Measurements from ENCODE around the gene S100A5.
"Not testable (repeated sequence)": the region's sequence is repeated elsewhere in the genome, so short reads cannot be mapped to it uniquely, and the experiment has no call there.

The S100A5 gene

GRCh38 chr1:153532181-153532580 lies 8.6 kb downstream of the S100A5 start:
- DNase-seq = no peak

- DNase-seq = no peak
These were observed 9.1 kb downstream of the S100A5 start for GRCh38 chr1:153531638-153532037.

GRCh38 chr1:153527683-153528040 lies 13.1 kb downstream of the S100A5 start:
- no peak for DNase-seq

DNA sequence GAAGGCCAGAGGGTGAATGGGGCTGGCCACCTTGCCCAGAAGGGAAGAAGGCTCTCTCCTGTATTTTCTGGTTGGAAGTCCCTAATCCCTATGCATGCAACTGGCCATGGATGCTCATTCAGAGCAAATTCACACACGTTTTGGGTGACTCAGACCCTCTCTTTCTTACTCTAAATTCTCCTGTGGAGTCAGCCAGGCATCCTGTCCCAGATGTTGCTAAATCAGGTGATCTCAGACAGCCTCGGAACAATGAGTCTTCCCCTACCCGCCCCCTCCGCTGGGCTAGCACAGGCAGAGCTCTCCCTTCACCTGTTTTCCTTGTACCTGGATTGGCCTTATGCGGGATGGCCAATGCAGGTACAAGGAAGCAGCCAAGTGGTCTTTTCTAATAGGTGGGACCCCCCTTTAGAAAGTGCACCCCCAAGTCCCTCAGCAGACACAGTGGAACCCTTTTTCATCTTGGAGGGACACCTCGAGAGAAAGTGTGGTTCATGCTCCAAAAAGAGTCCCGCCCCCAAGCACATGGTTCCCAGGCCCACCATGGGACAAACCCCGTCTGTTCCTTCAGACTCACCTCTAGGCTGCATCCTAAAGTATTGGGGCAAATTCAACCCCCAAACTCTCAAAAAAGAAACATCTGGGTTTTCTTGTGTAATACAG lies 13.6 kb downstream of the S100A5 start:
- no peak for DNase-seq

DNA sequence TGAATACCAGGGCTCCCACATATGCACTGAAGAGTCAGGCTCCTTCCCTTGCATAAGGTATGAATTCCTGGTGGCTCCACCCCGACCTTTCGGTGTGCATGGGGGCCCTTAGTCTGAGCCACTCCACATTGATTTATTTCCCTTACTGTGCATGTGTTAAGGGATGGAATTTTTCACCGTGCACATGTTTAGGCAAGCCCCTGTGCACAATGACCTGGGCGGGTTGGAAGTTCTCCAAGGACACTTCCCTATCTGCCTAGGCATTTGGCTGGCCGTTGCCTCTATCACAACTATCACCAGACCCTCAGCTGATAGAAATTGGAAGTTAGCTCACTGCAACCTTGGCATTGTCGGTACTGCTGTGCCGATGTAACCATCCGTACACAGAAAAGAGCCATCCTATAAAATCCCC lies 14.6 kb downstream of the S100A5 start:
- peak in 1 of 2 experiments; percentile 35 for DNase-seq

DNA sequence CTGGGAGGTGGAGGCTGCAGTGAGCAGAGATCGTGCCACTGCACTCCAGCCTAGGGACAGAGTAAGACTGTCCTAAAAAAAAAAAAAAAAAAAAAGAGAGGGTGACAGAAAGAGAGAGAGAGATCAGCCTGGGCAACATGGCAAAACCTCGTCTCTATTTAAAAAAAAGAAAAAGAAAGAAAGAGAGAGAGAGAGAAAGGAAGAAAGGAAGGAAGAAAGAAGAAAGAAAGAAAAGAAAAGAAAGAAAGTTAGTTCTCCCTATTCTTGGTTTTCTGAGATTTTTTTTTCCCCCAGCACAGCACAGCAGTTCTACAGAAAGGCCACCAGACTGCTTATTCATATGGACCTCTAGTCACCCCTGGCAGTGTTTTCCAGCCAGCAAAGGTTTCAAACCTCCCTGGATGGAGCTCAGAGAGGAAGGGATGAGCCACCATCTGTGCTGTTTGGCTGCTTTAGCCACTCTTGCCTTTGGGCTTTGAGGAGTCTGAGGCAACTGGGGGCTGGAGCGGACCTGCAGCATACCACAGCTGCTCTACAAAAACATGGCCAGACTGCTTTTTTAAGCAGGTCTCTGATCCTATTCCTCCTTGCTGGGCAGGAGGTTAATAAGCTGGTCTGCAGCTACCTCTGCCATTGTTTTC lies 15.5 kb downstream of the S100A5 start:
- DNase-seq = no peak

GRCh38 chr1:153522353-153523048 lies 18.2 kb downstream of the S100A5 start:
- not testable (repeated sequence) for DNase-seq

DNA sequence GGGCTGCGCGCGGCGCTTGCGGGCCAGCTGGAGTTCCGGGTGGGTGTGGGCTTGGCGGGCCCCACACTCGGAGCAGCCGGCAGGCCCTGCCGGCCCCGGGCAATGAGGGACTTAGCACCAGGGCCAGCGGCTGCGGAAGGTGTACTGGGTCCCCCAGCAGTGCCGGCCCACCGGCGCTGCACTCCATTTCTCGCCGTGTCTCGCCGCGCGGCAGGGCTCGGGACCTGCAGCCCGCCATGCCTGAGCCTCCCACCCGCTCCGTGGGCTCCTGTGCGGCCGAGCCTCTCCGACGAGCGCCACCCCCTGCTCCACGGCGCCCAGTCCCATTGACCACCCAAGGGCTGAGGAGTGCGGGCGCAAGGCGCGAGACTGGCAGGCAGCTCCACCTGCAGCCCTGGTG lies 18.9 kb downstream of the S100A5 start:
- not testable (repeated sequence) for DNase-seq

- DNase-seq = no peak
These were observed 19.8 kb downstream of the S100A5 start for GRCh38 chr1:153520818-153521476.

DNA sequence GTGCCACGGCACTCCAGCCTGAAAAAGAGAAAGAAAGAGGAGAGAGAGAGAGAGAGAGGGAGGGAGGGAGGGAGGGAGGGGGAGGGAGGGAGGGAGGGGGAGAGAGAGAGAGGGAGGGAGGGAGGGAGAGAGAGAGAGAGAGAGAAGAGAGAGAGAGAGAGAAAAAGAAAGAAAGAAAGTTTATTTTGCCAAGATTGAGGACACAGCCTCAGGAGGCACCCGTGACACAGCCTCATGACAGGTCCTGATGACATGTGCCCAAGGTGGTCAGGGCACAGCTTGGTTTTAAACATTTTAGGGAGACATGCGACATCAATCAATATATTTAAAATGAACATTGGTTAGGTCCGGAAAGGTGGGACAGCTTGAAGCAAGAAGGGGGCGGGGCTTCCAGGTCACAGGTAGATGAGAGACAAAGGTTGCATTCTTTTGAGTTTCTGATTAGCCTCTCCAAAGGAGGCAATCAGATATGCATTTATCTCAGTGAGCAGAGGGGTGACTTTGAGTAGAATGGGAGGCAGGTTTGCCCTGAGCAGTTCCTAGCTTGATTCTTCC lies 20.5 kb downstream of the S100A5 start:
- DNase-seq = peak in 1 of 2 experiments; percentile 56

GRCh38 chr1:153519242-153519641 lies 21.5 kb downstream of the S100A5 start:
- DNase-seq = no peak

- peak; percentile 46 to 85 for DNase-seq
These were observed 25.0 kb downstream of the S100A5 start for GRCh38 chr1:153515504-153516394.

GRCh38 chr1:153513666-153514065 lies 27.1 kb downstream of the S100A5 start:
- DNase-seq = no peak

GRCh38 chr1:153513023-153513422 lies 27.7 kb downstream of the S100A5 start:
- peak in 1 of 2 experiments; percentile 66 for DNase-seq

- peak; percentile 88 to 98 for DNase-seq
These were observed 29.7 kb downstream of the S100A5 start for GRCh38 chr1:153510984-153511410.

GRCh38 chr1:153509729-153510354 lies 30.9 kb downstream of the S100A5 start:
- DNase-seq = peak; percentile 44 to 92

DNA sequence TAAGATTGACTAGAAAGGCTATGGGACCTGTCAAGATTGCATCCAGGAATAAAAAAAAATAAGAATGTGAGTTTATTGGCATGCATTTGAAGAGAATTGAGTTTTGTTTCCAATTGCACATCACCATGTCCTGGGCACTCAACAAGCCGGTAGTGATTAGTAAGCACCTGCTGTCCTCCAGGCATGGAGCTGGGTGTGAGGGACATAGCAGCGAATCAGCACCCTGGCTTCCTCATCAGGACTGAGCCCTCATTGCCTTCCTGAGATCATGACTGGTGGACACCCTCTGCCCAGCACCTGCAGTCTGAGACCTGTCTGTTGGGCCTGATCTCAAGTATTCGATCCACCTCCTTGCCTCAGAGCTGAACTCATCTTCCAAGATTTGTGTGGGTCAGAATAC lies 31.7 kb downstream of the S100A5 start:
- no peak for DNase-seq

- DNase-seq = no peak
These were observed 32.7 kb downstream of the S100A5 start for GRCh38 chr1:153507926-153508583.

GRCh38 chr1:153506831-153507413 lies 33.8 kb downstream of the S100A5 start:
- no peak for DNase-seq

DNA sequence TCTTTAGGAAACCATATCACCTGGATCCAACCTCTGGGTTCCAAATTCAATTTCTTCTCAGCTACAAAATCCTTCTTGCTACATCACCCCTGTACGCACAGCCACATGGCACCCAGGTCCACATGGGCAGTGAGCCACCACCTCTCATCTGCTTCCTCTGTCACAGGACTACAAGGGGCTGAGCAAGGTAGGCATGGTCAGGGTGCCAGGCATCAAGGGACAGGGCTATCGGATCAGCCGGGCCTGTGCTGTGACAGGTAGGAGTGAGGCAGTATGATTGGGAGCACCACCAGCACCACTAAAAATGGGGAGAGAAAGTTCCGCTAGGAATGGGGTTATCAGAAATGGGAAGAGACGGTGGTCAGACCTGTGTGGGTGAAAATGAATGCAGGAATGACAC lies 34.3 kb downstream of the S100A5 start:
- DNase-seq = no peak

DNA sequence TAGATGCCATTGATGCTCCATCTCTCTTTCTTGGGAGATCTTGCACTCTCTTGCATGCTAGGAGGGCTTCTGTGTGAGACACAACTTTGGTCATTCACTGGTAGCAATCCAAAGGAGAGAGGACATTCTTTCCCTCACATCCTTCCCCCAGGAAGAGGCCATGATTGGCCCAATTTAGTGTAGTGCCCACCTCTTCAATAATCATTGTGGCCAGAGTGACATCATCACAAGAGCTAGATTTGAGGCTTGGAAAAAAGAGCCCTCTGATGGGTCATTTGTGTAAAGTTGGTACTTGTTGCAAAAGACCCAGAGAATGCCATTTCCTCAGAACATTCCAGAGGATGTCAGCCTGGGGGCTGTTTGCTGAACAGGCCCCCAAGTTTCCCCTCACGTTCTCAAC lies 35.2 kb downstream of the S100A5 start:
- no peak for DNase-seq
